DOHH2 (cell line): ENCODE measurements around the gene HMBS.

Experiments used
- CTCF ChIP-seq: fragments of 200-600 bp; sonication (generic); IDR thresholded peaks from one replicate; pipeline ENCODE4 v1.5.1; 2014; ENCODE audit warnings: antibody characterized with exemption, mild to moderate bottlenecking, low read depth, low read length; ENCODE audit not compliant: poor library complexity, severe bottlenecking
- EZH2phosphoT487 ChIP-seq: fragments of 200-600 bp; sonication (generic); IDR thresholded peaks from 2 replicates; pipeline ENCODE4 v1.6.1; 2017; ENCODE audit warnings: borderline replicate concordance, mild to moderate bottlenecking, antibody characterized with exemption, low read length, moderate library complexity, mixed read lengths

DNA sequence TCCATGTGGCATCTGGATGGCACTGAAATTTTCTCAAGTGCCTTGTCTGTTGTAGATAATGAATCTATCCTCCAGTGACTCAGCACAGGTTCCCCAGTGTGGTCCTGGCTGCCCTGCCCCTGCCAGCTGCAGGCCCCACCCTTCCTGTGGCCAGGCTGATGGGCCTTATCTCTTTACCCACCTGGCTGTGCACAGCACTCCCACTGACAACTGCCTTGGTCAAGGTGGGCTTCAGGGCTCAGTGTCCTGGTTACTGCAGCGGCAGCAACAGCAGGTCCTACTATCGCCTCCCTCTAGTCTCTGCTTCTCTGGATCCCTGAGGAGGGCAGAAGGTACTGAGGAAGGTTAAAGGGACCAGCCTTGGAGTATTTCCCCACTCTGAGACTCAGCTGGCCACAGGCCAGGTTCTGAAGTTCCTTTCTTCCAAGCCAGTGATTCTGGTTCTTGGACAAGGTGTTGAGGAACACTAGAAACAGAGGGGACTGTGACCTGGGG is 3.1 kb downstream of the HMBS start:
- no peak for TF ChIP-seq CTCF
- TF ChIP-seq EZH2phosphoT487: no peak
